Measurements from ENCODE around the gene ACKR2.

DNA sequence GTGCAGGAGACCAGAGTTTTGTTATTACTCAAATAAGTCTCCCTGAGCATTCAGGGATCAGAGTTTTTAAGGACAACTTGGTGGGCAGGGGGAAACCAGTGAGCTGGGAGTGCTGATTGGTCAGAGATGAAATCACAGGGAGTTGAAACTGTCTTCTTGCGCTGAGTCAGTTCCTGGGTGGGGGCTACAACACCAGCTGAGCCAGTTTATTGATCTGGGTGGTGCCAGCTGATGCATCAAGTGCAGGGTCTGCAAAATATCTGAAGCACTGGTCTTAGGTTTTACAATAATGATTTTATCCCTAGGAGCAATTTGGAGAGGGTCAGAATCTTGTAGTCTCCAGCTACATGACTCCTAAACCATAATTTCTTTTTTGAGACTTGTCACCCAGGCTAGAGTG, 82.9 kb downstream of the ACKR2 start:
- TF ChIP-seq EZH2 (IDR thresholded peaks at IDR 0.05; ENCODE audit: low read depth, unreplicated experiment) (no peak), EZH2phosphoT487 (IDR thresholded peaks at IDR 0.05; ENCODE audit: unreplicated experiment) (no peak), POLR2AphosphoS5 (IDR thresholded peaks at IDR 0.05; ENCODE audit: low read depth) (no peak), JUNB (IDR thresholded peaks at IDR 0.05; ENCODE audit: unreplicated experiment) (no peak), CREB1 (CRISPR knock-in tag; IDR thresholded peaks at IDR 0.05; ENCODE audit: low read depth) (no peak), STAT1 (IDR thresholded peaks at IDR 0.05; ENCODE audit: unreplicated experiment) (no peak), ZNF114 (CRISPR knock-in tag; IDR thresholded peaks at IDR 0.05) (no peak), ZNF331 (CRISPR knock-in tag; IDR thresholded peaks at IDR 0.05; ENCODE audit: low read depth) (no peak), NANOG (IDR thresholded peaks at IDR 0.05; ENCODE audit: borderline replicate concordance) (no peak)
- TF ChIP-seq, protein P1, sequence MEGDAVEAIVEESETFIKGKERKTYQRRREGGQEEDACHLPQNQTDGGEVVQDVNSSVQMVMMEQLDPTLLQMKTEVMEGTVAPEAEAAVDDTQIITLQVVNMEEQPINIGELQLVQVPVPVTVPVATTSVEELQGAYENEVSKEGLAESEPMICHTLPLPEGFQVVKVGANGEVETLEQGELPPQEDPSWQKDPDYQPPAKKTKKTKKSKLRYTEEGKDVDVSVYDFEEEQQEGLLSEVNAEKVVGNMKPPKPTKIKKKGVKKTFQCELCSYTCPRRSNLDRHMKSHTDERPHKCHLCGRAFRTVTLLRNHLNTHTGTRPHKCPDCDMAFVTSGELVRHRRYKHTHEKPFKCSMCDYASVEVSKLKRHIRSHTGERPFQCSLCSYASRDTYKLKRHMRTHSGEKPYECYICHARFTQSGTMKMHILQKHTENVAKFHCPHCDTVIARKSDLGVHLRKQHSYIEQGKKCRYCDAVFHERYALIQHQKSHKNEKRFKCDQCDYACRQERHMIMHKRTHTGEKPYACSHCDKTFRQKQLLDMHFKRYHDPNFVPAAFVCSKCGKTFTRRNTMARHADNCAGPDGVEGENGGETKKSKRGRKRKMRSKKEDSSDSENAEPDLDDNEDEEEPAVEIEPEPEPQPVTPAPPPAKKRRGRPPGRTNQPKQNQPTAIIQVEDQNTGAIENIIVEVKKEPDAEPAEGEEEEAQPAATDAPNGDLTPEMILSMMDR (conservative IDR thresholded peaks at IDR 0.05; ENCODE audit: low read depth in 2 of 2) = no peak
- TF ChIP-seq, protein P2, sequence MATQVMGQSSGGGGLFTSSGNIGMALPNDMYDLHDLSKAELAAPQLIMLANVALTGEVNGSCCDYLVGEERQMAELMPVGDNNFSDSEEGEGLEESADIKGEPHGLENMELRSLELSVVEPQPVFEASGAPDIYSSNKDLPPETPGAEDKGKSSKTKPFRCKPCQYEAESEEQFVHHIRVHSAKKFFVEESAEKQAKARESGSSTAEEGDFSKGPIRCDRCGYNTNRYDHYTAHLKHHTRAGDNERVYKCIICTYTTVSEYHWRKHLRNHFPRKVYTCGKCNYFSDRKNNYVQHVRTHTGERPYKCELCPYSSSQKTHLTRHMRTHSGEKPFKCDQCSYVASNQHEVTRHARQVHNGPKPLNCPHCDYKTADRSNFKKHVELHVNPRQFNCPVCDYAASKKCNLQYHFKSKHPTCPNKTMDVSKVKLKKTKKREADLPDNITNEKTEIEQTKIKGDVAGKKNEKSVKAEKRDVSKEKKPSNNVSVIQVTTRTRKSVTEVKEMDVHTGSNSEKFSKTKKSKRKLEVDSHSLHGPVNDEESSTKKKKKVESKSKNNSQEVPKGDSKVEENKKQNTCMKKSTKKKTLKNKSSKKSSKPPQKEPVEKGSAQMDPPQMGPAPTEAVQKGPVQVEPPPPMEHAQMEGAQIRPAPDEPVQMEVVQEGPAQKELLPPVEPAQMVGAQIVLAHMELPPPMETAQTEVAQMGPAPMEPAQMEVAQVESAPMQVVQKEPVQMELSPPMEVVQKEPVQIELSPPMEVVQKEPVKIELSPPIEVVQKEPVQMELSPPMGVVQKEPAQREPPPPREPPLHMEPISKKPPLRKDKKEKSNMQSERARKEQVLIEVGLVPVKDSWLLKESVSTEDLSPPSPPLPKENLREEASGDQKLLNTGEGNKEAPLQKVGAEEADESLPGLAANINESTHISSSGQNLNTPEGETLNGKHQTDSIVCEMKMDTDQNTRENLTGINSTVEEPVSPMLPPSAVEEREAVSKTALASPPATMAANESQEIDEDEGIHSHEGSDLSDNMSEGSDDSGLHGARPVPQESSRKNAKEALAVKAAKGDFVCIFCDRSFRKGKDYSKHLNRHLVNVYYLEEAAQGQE (IDR thresholded peaks at IDR 0.05; ENCODE audit: unreplicated experiment) = no peak
- TF ChIP-seq, protein P3, sequence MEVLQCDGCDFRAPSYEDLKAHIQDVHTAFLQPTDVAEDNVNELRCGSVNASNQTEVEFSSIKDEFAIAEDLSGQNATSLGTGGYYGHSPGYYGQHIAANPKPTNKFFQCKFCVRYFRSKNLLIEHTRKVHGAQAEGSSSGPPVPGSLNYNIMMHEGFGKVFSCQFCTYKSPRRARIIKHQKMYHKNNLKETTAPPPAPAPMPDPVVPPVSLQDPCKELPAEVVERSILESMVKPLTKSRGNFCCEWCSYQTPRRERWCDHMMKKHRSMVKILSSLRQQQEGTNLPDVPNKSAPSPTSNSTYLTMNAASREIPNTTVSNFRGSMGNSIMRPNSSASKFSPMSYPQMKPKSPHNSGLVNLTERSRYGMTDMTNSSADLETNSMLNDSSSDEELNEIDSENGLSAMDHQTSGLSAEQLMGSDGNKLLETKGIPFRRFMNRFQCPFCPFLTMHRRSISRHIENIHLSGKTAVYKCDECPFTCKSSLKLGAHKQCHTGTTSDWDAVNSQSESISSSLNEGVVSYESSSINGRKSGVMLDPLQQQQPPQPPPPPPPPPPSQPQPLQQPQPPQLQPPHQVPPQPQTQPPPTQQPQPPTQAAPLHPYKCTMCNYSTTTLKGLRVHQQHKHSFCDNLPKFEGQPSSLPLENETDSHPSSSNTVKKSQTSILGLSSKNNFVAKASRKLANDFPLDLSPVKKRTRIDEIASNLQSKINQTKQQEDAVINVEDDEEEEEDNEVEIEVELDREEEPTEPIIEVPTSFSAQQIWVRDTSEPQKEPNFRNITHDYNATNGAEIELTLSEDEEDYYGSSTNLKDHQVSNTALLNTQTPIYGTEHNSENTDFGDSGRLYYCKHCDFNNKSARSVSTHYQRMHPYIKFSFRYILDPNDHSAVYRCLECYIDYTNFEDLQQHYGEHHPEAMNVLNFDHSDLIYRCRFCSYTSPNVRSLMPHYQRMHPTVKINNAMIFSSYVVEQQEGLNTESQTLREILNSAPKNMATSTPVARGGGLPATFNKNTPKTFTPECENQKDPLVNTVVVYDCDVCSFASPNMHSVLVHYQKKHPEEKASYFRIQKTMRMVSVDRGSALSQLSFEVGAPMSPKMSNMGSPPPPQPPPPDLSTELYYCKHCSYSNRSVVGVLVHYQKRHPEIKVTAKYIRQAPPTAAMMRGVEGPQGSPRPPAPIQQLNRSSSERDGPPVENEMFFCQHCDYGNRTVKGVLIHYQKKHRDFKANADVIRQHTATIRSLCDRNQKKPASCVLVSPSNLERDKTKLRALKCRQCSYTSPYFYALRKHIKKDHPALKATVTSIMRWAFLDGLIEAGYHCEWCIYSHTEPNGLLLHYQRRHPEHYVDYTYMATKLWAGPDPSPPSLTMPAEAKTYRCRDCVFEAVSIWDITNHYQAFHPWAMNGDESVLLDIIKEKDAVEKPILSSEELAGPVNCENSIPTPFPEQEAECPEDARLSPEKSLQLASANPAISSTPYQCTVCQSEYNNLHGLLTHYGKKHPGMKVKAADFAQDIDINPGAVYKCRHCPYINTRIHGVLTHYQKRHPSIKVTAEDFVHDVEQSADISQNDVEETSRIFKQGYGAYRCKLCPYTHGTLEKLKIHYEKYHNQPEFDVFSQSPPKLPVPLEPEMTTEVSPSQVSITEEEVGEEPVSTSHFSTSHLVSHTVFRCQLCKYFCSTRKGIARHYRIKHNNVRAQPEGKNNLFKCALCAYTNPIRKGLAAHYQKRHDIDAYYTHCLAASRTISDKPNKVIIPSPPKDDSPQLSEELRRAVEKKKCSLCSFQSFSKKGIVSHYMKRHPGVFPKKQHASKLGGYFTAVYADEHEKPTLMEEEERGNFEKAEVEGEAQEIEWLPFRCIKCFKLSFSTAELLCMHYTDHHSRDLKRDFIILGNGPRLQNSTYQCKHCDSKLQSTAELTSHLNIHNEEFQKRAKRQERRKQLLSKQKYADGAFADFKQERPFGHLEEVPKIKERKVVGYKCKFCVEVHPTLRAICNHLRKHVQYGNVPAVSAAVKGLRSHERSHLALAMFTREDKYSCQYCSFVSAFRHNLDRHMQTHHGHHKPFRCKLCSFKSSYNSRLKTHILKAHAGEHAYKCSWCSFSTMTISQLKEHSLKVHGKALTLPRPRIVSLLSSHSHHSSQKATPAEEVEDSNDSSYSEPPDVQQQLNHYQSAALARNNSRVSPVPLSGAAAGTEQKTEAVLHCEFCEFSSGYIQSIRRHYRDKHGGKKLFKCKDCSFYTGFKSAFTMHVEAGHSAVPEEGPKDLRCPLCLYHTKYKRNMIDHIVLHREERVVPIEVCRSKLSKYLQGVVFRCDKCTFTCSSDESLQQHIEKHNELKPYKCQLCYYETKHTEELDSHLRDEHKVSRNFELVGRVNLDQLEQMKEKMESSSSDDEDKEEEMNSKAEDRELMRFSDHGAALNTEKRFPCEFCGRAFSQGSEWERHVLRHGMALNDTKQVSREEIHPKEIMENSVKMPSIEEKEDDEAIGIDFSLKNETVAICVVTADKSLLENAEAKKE (CRISPR knock-in tag; IDR thresholded peaks at IDR 0.05) = no peak
- TF ChIP-seq, protein P4, sequence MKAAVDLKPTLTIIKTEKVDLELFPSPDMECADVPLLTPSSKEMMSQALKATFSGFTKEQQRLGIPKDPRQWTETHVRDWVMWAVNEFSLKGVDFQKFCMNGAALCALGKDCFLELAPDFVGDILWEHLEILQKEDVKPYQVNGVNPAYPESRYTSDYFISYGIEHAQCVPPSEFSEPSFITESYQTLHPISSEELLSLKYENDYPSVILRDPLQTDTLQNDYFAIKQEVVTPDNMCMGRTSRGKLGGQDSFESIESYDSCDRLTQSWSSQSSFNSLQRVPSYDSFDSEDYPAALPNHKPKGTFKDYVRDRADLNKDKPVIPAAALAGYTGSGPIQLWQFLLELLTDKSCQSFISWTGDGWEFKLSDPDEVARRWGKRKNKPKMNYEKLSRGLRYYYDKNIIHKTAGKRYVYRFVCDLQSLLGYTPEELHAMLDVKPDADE (IDR thresholded peaks at IDR 0.05) = no peak

Measured in GM23338 (cell line).